Activated CD4-positive, CD25-positive, alpha-beta regulatory T cell (primary cell): ENCODE measurements around the gene CDK13.

Source experiments
- DNase-seq, 4 experiments: peaks; one replicate each; lab custom pipeline; 2025; lab: John Stamatoyannopoulos, UW

The CDK13 gene

DNA sequence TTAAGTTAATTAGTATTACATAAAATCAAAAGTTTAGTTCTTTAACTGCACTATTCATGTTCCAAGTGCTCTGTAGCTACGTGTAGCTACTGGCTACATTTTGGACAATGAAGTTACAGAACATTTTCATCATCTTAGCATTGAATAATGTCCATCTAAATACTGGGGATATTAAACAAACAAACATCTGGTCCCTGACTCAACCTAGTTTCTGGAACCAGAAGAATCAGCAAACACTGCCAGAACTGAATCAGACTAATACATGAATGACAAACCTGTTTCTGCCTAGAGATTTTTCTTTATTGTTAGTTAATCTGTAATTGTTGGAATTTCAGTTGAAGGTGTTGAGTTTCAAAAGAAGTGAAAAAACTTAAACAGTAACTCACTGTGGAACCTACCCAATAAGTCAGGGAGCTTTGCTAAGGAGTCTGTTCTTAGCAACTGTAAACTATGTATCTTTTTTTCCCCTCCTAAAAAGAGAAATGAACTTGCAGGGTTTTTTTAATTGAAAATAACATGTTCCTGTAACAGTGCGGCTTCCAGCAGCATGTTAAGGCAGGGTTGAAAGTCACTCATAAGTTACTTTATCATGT lies 58.3 kb downstream of the CDK13 start:
- no peak for DNase-seq

DNA sequence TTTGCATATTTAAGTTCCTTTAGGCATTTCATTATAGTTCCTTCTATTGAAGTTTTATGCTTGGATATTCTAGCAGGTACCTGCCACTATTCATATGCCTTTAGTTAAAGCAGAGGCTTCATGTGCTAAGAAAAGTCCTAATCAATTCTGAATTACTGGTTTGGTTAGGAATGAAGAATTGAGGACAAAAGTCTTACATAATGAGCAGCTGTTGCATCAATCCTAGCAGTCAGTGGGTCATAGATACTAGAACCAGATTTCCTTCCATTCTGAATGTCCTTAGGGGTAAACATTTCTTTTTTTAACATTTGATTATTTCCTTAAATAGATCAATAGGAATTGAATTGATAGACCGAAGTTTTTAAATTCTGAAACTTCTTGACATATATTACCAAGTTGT lies 59.2 kb downstream of the CDK13 start:
- no peak for DNase-seq

DNA sequence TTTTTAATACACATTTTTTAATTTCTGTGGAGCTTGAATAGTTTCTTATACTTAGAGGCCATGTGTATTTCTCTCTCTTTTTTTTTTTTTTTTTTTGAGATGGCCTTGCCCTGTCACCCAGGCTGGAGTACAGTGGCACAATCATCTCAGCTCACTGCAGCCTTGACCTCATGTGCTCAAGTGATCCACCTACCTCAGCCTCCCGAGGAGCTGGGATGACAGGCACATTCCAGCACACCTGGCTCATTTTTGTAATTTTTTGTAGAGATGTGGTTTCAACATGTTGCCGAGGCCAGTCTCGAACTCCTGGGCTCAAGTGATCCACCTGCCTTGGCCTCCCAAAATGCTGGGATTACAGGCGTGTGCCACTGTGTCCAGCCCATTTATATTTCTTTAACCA lies 64.3 kb downstream of the CDK13 start:
- no peak for DNase-seq

DNA sequence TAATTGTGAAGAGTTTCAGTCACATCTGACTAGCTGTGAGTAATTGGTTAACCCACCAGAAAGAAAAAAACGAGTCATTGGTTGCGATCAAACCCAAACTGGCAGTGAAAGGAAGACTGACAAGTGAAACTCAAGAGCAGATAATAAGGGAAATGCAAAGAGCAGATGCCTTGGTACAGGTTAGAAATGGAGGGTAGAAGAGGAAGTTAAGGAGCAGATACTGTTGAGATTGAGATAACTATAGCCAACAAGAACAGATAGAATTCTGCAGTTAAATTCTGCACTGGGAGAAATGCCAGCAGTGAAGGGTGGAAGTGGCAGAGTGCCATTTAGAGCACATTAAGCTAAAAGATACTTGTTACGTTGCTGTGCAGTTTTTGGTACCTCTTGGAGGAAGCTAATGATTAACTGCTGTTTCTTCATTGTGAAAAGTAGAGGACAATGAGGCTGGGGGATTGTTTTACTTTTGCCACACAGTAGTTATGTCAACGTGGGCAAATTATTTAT lies 65.8 kb downstream of the CDK13 start:
- DNase-seq: no peak

DNA sequence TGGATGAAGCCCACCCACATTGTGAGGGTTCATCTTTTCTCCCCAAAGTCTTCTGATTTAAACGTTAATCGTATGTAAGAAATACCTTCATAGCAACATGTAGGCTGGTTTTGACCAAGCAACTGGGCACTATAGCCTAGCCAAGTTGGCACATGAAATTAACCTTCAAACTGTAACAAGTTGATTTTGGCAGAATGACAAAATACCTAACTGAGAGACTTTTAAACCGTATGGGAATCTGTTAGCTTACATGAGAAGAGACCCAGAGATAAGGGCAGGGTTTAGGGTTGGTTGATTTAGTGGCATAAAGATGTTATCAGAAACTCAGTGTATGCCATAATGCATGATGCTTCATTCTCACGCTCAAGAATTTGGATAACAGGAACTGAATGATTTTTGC lies 69.5 kb downstream of the CDK13 start:
- DNase-seq: no peak

DNA sequence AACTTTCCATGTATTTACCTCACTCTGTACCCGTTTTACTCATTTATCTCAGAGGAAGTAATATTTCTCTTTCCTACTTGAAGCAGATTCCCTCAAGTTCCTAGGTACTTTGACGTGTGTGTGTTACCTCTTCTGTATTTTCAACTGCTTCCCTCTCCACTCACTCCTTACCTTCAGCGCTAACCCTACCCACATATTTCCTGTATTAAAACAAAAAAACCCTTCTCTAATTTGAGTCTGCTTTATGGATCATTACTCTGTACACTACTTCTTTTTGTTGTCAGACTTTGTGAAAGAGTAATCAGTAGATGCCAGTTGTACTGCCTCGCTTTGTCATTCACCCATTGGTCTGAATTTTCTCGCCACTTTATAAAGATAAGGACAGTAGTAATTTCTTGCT lies 74.0 kb downstream of the CDK13 start:
- no peak for DNase-seq

DNA sequence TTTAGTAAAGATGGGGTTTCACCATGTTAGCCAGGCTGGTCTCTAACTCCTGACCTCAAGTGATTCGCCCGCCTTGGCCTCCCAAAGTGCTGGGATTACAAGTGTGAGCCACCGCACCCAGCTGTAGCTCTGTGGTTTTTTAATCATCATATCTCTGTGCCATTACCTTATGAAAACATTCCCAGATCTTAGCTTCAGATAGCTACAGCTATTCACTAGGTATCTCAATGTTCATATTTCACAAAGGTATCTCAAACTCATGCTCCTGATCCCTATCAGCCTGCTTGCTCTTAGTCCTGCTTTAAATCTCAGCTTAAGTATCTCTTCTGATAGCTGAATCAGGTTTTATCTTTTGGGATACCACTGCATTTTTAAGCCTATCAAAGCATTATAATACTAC lies 74.8 kb downstream of the CDK13 start:
- no peak for DNase-seq

DNA sequence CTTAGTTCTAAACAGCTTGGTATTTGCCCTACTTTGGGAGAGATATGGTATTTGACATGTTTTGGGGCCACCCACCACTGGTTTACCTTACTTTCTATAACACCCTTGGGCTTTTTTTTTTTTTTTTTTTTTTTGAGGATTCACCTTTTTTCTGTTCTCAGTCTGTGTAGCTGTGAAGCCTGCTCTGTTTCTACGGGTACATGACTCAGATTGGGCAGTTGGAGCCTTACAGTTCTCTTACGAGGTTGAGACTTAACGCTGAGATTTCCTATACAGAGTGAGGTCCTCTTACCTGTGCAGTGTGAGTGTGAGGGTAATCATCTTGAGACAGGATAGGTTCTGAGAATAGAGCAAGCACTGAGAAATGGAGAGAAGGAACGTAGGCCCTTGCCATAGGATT lies 77.5 kb downstream of the CDK13 start:
- no peak for DNase-seq

DNA sequence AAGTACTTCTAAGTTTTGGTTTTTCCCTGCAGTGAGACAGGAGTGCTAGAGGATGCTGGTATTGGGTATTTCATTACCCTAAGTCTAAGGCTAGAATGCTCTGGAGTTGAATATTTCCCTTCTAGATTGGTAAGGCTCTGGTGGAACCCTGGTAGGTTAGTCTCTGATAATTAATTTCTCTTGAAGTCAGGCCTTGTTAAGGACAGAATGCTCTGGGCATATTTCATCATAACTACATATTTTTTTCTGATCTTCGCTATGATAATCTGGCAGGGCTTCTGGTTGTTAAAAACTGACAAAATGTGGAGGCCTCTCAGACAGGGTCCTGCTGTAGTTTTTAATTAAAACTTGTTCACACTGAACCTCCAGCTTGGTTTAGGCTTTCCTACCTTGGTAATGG lies 83.8 kb downstream of the CDK13 start:
- no peak for DNase-seq

DNA sequence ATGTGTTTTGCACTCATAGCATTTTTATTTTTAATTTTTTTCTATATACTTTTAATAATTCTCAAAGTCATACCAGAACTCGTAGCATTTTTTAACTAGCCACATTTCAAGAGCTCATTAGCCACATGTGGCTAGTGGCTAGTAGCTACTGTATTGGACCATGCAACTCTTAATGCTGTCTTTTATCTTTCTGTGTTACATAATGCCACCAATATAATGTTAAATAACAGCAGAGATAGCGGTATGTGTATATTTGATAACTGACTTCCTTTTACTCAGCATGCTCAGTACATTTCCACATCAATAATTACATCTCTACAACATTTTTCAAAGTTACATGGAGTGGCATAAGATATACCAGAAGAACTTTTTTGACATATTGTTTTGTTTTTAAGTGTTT lies 91.4 kb downstream of the CDK13 start:
- DNase-seq: no peak

DNA sequence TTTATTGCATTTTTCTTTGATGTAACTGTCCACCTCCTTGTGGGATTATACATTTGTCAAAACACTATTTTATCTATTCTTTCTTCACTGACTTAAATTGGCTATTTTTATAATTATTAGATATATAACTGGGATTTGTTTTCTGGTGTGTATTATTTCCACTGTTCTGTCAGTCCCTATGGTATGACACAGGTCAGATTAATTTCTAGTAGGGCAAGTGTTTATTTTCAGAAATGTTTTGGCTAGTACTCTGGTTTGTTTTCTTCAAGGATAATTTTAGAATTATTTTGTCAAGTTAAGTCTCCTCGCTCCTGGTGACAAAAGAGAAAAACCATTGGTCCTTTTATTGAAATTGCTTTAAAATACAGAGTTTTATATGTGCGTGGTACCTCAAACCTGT lies 93.1 kb downstream of the CDK13 start:
- no peak for DNase-seq

DNA sequence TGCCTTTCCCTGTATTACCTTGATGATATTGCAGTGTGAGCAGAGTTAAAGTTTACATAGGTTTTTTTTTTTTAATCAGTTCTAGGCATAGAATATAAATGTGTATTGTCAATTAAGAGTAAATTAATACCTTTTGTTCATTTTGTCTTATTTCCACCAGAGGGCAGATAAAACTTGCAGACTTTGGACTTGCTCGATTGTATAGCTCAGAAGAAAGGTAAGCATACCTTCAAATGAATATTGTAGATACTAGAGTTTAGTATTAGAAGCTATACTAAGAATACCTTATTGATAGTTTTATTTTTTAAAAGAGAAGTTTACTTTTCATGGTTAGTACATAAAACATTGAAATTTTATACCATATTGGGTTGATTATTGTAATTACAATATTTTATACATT lies 97.6 kb downstream of the CDK13 start:
- no peak for DNase-seq

DNA sequence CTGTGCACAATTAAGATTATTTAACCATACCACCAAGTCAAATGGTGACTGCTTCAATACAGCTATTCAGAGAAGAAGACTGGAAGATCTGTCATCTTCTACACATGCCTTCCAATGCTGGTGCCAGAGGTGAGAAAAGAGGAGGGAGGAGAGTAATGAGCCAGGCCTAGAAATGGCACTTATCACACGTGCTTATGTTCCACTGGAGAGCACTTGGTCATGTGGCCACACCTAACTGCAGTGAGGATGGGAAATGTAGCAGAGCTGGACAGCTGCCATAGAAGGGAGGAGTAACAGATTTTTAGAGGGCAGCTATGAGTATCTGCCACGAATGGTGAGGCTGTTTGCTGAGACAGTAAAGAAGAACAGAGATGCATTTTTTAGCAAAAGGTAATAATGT lies 107.2 kb downstream of the CDK13 start:
- no peak for DNase-seq

DNA sequence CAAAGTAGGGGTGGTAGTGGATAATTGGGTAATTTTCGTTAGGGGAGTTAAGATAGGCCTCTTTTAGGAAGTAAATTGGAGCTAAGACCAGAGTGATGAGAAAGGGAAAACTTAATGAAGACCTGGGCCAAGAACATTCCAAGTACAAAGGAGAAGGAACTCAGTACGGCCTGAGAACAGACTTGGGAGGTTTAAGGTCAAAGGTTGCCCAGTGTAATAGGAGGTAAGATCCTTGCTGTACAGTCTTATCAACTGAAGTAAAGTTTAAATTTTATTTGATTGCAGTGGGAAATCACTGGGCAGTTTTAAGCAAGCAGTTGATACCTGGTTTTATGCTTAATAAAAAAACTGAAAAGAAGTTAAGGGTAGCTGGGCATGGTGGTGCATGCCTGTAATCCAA lies 108.0 kb downstream of the CDK13 start:
- DNase-seq: no peak

DNA sequence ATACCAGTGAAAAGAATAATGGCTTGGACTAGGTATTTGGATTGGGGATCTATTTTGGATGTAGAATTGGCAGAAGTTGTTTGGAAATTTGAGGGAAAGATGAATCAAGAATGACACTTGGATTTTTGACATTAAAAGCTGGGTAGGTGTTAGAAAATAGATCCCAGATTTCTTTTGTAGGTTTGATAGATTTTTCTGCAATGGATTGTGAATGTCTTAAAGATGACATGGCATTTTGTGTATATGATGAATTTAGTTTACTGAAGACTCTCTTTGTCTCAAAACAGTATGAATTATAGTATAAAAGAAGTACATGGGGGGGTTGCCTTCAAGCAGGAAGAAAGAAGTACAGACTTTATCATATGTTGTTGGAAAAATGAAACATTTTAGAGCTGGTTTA lies 108.6 kb downstream of the CDK13 start:
- no peak for DNase-seq

DNA sequence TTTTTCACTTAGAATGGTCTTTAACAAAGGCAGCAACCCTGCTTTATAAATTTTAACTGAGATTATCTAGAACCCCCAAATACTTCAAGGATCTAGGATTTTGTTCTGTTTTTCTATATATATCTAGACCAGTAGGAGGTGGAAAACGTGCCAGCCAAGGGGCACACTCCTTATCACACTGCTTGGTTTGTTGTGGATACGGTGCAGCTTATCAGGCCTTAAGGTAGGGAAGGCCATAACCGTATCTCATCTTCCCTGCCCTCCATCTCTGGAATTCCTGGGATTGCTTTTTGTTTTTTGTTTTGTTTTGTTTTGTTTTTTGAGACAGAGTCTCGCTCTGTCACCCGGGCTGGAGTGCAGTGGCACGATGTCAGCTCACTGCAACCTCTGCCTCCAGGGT lies 109.0 kb downstream of the CDK13 start:
- DNase-seq: no peak

DNA sequence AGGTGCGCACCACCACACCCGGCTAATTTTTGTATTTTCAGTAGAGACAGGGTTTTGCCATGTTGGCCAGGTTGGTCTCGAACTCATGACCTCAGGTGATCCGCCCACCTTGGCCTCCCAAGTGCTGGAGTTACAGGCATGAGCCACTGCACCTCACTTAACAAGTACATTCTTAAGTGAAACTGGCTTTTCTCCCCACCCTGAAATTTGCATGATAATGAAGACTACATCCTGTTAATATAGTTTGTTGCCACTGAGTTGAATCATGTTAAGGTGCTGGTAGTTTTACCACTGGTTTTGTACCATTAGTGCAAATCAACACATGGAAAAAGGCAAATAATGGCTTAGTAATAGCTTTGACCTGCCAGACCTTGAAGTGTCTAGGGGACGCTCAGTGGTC lies 122.2 kb downstream of the CDK13 start:
- DNase-seq: no peak

DNA sequence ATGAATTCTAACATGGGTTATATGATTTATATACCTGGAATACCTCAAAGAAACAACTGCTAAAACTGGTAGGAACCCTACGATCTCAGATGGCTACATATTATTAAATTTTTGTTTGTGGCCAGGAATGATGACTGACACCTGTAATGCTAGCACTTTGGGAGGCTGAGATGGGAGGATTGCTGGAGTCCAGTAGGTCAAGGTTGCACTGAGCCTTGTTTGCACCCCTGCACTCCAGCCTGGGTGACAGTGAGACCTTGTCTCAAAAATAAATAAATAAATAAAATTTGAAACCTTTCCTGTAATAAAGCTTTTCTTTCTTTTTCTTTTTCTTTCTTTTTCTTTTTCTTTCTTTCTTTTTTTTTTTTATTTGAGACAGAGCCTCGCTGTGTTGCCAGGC lies 123.2 kb downstream of the CDK13 start:
- no peak for DNase-seq

DNA sequence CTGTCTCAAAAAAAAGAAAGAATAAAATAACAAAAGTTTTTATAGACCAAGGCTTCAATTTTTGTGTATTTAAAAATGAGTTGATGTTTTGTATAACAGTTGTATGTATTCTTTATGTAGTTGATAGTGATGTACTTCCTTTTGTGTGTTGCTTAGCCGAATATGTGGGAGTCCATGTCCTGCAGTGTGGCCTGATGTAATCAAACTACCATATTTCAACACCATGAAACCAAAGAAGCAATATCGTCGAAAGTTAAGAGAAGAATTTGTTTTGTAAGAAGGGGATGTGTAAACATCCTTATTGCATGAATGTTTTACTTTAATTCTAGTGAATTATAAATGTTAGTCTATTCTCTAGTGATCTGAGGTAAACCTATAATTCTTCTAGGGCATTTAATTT lies 127.8 kb downstream of the CDK13 start:
- DNase-seq: no peak

DNA sequence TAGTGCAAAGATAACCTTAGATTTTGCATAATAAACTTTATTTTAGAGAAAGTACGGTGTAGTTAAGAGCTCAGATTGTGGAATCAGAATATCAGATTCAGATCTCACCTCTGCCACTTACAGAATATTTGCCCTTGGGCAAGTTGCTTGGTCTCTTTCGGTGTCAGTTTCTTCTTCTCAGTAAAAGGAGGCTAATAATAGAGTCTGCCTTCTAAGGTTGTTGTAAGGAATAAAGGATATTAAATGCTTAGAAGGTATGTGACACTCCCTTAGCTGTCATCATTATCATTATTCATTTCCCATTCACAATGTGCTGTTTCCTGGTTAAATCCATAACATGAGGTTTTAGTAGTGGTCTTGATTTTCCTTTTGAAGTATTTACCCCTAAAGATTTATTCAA lies 142.1 kb downstream of the CDK13 start:
- no peak for DNase-seq

DNA sequence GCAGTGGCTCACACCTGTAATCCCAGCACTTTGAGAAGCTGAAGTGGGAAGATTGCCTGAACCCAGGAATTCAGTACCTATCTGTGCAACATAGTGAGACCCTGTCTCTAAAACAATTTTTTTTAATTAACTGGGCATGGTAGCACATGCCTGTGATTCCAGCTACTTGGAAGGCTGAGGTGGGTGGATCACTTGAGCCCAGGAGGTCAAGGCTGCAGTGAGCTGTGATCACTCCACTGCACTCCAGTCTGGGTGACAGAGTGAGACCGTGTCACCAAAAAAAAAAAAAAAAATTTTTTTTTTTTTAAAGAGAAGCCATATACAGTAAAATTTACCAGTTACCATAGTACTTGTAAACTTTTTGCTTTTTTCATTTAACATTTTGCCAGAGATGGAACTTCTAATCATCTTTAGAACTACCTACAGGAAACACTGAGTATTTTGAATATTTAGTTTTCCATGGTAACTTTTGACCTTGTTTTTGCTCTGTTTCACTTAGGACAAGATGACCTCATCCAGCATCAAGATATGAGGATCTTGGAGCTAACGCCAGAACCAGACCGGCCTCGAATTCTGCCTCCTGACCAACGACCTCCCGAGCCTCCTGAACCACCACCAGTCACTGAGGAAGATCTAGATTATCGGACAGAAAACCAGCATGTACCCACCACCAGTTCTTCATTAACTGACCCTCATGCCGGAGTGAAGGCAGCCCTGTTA lies 143.7 kb downstream of the CDK13 start:
- DNase-seq: no peak

DNA sequence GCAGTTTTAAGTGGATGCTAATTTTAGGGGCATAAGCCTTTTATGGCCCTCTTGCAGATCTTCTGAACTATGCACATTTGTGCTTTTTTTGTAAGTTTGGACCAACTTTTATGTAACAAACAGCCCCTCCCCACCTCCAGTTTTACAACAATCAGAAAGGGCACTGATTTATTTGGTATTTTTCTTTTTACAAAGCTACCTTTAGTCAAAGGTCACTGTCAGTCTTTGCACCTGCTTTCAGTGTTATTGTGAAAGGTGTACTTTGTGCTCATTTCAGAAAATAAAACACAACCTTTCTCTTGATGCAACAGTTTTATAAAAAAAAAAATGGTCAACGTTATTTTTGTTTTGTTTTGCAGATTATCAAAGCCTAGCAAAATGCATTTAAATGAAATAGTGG lies 145.2 kb downstream of the CDK13 start:
- DNase-seq: no peak

DNA sequence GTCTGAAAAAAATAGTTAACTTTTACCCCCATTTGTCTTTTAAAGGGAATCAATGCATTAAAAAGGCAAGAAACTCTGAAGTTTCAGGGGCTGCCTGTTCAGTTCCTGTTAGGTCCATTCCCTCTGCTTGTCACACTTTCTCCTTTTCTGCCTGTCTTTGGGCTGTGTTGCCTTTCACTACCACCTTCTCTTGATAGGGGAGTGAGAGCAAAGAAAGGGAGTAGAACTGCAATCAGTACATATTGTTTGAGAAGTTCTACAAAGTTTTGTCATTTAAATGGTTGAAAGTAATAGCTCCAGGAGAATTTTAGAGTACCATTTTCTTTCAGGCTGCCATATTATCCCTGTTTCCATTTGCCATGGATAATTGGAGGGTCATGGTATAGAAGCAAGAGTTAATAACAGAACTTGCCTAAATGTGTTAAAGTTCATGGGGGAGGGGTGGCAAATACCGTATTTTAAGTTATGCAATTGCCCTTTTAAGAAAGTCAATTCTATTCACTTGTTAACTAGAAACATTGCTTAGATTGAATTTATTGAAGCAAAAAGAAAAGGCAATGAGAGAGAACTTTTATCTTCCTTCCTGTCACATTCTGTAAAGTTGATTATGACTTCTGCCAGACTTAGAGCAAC lies 145.8 kb downstream of the CDK13 start:
- no peak for DNase-seq

DNA sequence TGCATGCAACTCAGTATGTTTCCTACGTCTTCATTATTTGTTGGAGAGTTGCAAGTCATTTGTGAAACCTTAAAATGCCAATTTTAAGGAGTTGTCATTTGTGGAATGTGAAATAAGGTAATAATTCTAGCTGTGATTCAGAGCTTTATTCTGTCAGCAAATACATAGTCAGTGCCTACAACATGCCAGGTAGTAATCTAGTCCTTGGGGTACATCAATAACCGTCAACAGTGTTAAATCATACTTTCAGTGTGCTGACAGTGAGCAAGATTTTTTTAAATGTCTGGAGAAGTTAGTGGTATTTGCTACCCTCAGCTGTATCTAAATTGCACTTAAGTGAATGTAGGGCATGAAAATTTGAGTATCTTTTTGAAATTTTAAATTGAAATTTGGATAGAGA lies 147.7 kb downstream of the CDK13 start:
- DNase-seq: no peak
